Esophagus squamous epithelium (tissue), 5 donors: ENCODE data around the gene SREBF1. TPM values are rescaled to one million over a fixed set of nuclear protein-coding genes. Genes with fewer than 3 reads are reported as not detected.

Source experiments
- DNase-seq: peaks from one replicate; lab custom pipeline; 2025; lab: John Stamatoyannopoulos, UW
- H3K27ac ChIP-seq, 4 donors: fragments of 200-600 bp; sonication (generic); one replicate each; pipeline ENCODE4 v1.5.1; 2016 to 2019; ENCODE audit warnings: mild to moderate bottlenecking in 1 of 4
- H3K27me3 ChIP-seq, 4 donors: fragments of 200-600 bp; sonication (generic); 1 replicate in 3 of 4; 2 replicates in 1 of 4; pipeline versions ENCODE4 v1.5.1 to v1.6.0; 2017 to 2021; ENCODE audit warnings: antibody characterized with exemption in 1 of 4
- H3K36me3 ChIP-seq, 3 donors: fragments of 200-600 bp; sonication (generic); one replicate each; pipeline ENCODE4 v1.5.1; 2016 to 2019
- H3K4me1 ChIP-seq, 3 donors: fragments of 200-600 bp; sonication (generic); one replicate each; pipeline ENCODE4 v1.5.1; 2017 to 2019
- H3K4me3 ChIP-seq, 4 donors: fragments of 200-600 bp; sonication (generic); 1 replicate in 3 of 4; 2 replicates in 1 of 4; pipeline ENCODE4 v1.5.1; 2016 to 2019; ENCODE audit warnings: mild to moderate bottlenecking in 2 of 4, moderate library complexity in 1 of 4
- H3K9me3 ChIP-seq, 3 donors: fragments of 200-600 bp; sonication (generic); one replicate each; pipeline ENCODE4 v1.5.1; 2016 to 2019
- POLR2A ChIP-seq, 4 donors: fragments of 450-650 bp; IDR thresholded peaks; one replicate each; pipeline ENCODE4 v1.6.1; 2017; ENCODE audit warnings: antibody characterized with exemption in 4 of 4, mild to moderate bottlenecking in 4 of 4, moderate library complexity in 3 of 4
- WGBS, 2 donors: methylation state at CpG; one replicate each; pipeline ENCODE4 v1.1.5; 2018; 5-methylcytosine and 5-hydroxymethylcytosine counted together
- intact Hi-C: fragments of 100-400 bp; cut with DNase I; formaldehyde crosslinking; loops from one replicate; pipeline ENCODE4 v1.15.0; 2022
- total RNA-seq, 4 donors: library from RNA; depleted of rRNA; stranded (reverse); fragments of >200 nt; gene quantifications; one replicate each; pipeline ENCODE4 v1.1.0, GENCODE V29; 2016
- TF ChIP-seq, protein P1 (sequence below), 6 experiments: fragments of 450-650 bp in 4 of 6; fragments of 200-600 bp in 2 of 6; sonication (generic) in 2 of 6; IDR thresholded peaks; one replicate each; pipeline ENCODE4 v1.5.1; 2016 to 2019; ENCODE audit warnings: antibody characterized with exemption in 6 of 6, mild to moderate bottlenecking in 4 of 6, moderate library complexity in 4 of 6
- donor health status: DM: yes; HTN: yes; CAD: no.

SREBF1 gene
- total RNA-seq, 4 donors from 2014 or later = 55.0 to 137 (median 108) TPM

DNA sequence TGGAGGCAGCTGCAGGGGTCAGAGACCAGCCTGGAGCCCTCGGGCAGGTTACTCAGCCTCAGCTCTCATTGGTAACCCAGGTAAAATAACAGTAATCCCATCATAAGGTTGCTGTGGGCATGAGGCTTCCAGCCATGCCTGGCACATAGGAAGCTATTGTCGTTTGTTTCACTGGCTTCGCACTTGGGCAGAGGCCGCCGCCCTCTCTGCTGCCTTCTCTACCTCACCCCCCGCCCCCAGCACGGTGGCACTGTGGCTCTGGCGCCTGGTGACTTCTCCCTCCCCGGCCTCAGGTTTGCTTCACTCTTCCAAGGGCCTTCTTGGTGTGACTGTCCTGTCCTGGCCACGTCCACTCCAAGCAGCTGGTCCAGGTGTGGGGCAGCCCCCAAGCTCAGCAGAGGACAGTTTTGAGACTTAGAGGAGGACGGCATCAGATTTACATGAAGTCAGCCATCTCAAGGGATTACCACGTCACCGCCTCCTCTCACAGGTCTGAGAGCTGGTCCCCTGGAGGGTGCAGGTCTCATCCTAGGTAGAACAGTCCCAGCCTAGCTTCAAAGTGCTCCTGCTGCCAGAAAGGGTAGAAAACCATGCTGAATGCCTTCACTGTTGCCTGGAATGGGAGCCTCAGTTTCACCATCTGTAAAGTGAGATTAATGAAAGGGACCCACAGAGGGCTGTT lies 34.8 kb downstream of the SREBF1 start:
- DNase-seq = no peak
- no peak overlapping the region for H3K4me3 ChIP-seq
- H3K9me3 ChIP-seq = no peaks in the 10 kb centered on the region
- peaks cover 5 to 19% (median 6%) of the 10 kb centered on the region in 3 donors for H3K4me1 ChIP-seq
- no peak overlapping the region for H3K27ac ChIP-seq
- TF ChIP-seq POLR2A (IDR thresholded peaks at IDR 0.05) = no peak
- TF ChIP-seq, protein P1, sequence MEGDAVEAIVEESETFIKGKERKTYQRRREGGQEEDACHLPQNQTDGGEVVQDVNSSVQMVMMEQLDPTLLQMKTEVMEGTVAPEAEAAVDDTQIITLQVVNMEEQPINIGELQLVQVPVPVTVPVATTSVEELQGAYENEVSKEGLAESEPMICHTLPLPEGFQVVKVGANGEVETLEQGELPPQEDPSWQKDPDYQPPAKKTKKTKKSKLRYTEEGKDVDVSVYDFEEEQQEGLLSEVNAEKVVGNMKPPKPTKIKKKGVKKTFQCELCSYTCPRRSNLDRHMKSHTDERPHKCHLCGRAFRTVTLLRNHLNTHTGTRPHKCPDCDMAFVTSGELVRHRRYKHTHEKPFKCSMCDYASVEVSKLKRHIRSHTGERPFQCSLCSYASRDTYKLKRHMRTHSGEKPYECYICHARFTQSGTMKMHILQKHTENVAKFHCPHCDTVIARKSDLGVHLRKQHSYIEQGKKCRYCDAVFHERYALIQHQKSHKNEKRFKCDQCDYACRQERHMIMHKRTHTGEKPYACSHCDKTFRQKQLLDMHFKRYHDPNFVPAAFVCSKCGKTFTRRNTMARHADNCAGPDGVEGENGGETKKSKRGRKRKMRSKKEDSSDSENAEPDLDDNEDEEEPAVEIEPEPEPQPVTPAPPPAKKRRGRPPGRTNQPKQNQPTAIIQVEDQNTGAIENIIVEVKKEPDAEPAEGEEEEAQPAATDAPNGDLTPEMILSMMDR (IDR thresholded peaks at IDR 0.05) = no peak
- WGBS, 2 donors = 88 to 93% methylated on average over 9 to 10 of the region's 13 CpGs
- no peaks in the 10 kb centered on the region for H3K27me3 ChIP-seq
- H3K36me3 ChIP-seq = peaks cover 0 to 88% (median 28%) of the 10 kb centered on the region in 3 donors
- intact Hi-C loops = no loop called here

DNA sequence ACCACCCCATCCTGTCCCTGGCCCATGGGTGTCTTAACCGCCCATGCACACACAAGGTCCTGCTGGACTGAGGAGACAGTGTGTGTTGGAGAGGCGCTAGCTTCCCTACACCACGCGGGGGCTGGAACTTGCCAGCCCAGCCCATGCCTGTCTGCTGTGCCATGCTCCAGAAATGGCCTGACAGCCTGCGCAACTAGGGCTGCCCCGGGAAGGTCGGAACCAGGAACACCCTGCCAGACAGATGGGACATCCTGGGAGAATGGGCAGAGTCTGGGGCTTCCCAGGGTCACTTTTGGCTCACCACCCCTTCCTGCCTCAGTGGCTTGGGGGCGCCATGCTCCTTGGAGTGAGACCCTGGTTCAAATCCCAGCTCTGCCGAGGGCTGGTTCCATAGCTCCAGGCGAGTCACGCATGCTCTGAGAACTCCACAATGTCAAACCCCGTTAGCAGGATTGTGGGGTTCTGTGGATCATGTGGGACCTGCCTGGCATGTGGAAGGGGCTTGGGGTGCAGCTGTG lies 36.2 kb downstream of the SREBF1 start:
- no peak for TF ChIP-seq POLR2A (IDR thresholded peaks at IDR 0.05)
- TF ChIP-seq, protein P1 (IDR thresholded peaks at IDR 0.05) = no peak

DNA sequence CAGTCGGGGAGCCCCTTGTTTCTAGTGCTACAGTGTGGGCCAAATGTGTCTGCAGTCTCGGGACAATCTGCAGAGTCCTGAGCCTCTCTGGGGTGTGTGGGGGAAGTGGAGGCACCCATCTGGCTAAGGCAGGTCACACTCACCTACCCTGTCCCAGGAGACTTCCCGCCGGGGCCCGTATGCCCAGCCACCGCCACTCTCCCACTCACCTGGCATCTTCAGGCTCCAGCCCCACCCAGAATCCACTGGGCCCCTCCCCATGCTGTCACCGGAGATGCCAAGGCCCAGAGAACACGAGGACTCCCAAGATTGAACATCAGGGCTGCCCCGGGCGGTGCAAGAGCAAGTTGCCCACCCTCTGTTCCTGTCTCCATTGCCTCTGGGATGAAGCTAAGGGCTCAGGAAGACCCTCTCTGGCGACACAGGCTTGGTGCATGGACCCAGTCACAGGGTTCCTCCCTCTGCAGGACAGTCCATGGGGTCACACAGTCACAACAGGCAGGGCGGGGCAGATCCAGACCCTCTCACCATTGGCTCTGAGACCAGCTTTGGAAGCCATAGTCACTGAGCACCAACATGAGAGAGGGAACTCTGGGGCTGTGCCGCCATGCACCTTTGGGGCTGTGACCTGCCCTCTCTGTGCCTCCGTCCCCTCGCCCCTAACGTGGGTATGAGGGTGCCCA lies 38.1 kb downstream of the SREBF1 start:
- 80 to 87% methylated on average over 1 to 11 of the region's 16 CpGs for WGBS, 2 donors
- Histone ChIP-seq H3K4me1 (peaks cover 0 to 5% (median 3%) of the 10 kb centered on the region in 3 donors), H3K27me3 (no peaks in the 10 kb centered on the region), H3K36me3 (peaks cover 12 to 88% (median 41%) of the 10 kb centered on the region in 3 donors), H3K9me3 (no peaks in the 10 kb centered on the region), H3K27ac (no peak overlapping the region), H3K4me3 (no peak overlapping the region)
- no peak for TF ChIP-seq POLR2A (IDR thresholded peaks at IDR 0.05)
- TF ChIP-seq, protein P1 (IDR thresholded peaks at IDR 0.05) = no peak
- DNase-seq = no peak
- intact Hi-C loops = no loop called here

More for the DNA sequence above, 36.2 kb downstream of the SREBF1 start:
- H3K9me3 ChIP-seq = no peaks in the 10 kb centered on the region
- no peak overlapping the region for H3K4me3 ChIP-seq
- DNase-seq = no peak
- WGBS, 2 donors = 64 to 80% methylated on average over 4 to 8 of the region's 12 CpGs
- no peaks in the 10 kb centered on the region for H3K27me3 ChIP-seq
- peaks cover 2 to 5% (median 5%) of the 10 kb centered on the region in 3 donors for H3K4me1 ChIP-seq
- intact Hi-C loops = no loop called here
- H3K27ac ChIP-seq = no peak overlapping the region
- peaks cover 3 to 88% (median 40%) of the 10 kb centered on the region in 3 donors for H3K36me3 ChIP-seq

DNA sequence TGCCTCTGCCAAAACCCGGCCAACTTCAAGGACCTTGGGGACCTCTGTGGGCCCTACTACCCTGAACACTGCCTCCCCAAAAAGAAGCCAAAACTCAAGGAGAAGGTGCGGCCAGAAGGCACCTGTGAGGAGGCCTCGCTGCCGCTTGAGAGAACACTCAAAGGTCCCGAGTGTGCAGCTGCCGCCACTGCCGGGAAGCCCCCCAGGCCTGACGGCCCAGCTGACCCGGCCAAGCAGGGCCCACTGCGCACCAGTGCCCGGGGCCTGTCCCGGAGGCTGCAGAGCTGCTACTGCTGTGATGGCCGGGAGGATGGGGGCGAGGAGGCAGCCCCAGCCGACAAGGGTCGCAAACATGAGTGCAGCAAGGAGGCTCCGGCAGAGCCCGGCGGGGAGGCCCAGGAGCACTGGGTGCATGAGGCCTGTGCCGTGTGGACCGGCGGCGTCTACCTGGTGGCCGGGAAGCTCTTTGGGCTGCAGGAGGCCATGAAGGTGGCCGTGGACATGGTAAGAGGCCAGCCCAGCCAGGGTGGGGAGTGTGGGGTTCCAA lies 38.7 kb downstream of the SREBF1 start:
- WGBS, 2 donors = 93% methylated on average over 8 of the region's 25 CpGs; no CpG with 5 or more reads in 1 of the 2 donors
- H3K4me3 ChIP-seq = no peak overlapping the region
- no peaks in the 10 kb centered on the region for H3K9me3 ChIP-seq
- H3K36me3 ChIP-seq = peaks cover 12 to 90% (median 39%) of the 10 kb centered on the region in 3 donors
- H3K27ac ChIP-seq = no peak overlapping the region
- intact Hi-C loops = no loop called here
- H3K4me1 ChIP-seq = peaks cover 4 to 9% (median 8%) of the 10 kb centered on the region in 3 donors
- no peak for DNase-seq
- no peaks in the 10 kb centered on the region for H3K27me3 ChIP-seq
- TF ChIP-seq POLR2A (IDR thresholded peaks at IDR 0.05) = no peak
- TF ChIP-seq, protein P1 (IDR thresholded peaks at IDR 0.05) = no peak
